Urinary bladder (tissue), 4 donors: Measurements from ENCODE around the gene SPOCK1. TPM values are rescaled to one million over a fixed set of nuclear protein-coding genes. Genes with fewer than 3 reads are reported as not detected.
"Not testable (repeated sequence)": the region's sequence is repeated elsewhere in the genome, so short reads cannot be mapped to it uniquely, and the experiment has no call there.

Experiments
- DNase-seq: peaks from one replicate; pipeline ENCODE4 v3.0.0-alpha.2; 2015; ENCODE audit errors: extremely low spot score
- H3K27ac ChIP-seq: one replicate; pipeline ENCODE4 v1.5.1; 2013; ENCODE audit warnings: low read depth, mild to moderate bottlenecking, moderate library complexity
- H3K36me3 ChIP-seq: one replicate; pipeline ENCODE4 v1.6.1; 2013; ENCODE audit warnings: mild to moderate bottlenecking, moderate library complexity; ENCODE audit not compliant: insufficient read depth
- H3K4me1 ChIP-seq: one replicate; pipeline ENCODE4 v1.6.1; 2013; ENCODE audit warnings: mild to moderate bottlenecking, moderate library complexity; ENCODE audit not compliant: insufficient read depth
- H3K4me3 ChIP-seq: one replicate; pipeline ENCODE4 v1.5.1; 2013; ENCODE audit warnings: low read depth, low read length
- WGBS: extraction: QIAGEN DNeasy Blood & Tissue Kit; methylation state at CpG from one replicate; pipeline ENCODE4 v1.1.7; 2013; 5-methylcytosine and 5-hydroxymethylcytosine counted together
- polyA plus RNA-seq: library from polyadenylated mRNA; stranded (reverse); fragments of 200-250 nt; gene quantifications from one replicate; pipeline ENCODE4 v1.2.3, GENCODE V29; 2013
- total RNA-seq: library from RNA; depleted of rRNA; stranded (reverse); fragments of >200 nt; gene quantifications from one replicate; pipeline ENCODE4 v1.2.3, GENCODE V29; 2014
- donor health status: healthy with polysubstance abuse.
- donor health status: healthy.

Gene SPOCK1
- total and polyA plus RNA-seq, 2 donors = 8.9 to 11.2 TPM

- no peak overlapping the region for H3K4me3 ChIP-seq
- DNase-seq = no peak
- no peaks in the 10 kb centered on the region for H3K4me1 ChIP-seq
- H3K27ac ChIP-seq = no peak overlapping the region
- H3K36me3 ChIP-seq = no peaks in the 10 kb centered on the region
- WGBS = 87% methylated on average over 2 of the region's 2 CpGs
Observed at GRCh38 chr5:137245438-137245837, 253.7 kb downstream of the SPOCK1 start.

DNA sequence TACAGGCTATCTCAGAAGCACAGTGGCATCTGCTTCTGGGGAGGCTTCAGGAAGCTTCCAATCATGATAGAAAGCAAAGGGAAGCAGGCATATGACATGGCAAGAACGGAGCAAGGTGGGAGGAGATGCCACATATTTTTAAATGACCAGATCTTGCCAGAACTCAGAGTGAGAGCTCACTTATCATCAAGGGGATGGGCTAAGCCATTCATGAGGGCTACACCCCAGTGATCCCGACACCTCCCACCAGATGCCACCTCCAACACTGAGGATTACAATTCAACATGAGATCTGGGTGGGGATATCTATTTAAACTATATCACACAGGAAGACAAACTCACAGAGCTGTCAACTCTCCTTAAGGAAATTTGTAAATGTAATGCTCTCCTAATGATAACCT, 258.8 kb downstream of the SPOCK1 start:
- WGBS = 88% methylated on average over 2 of the region's 2 CpGs
- Histone ChIP-seq H3K4me1 (no peaks in the 10 kb centered on the region), H3K4me3 (no peak overlapping the region), H3K36me3 (no peaks in the 10 kb centered on the region), H3K27ac (no peak overlapping the region)
- DNase-seq = no peak

GRCh38 chr5:137236849-137237507, 262.1 kb downstream of the SPOCK1 start:
- 92% methylated on average over 5 of the region's 5 CpGs for WGBS
- H3K27ac ChIP-seq = no peak overlapping the region
- no peaks in the 10 kb centered on the region for H3K36me3 ChIP-seq
- no peak overlapping the region for H3K4me3 ChIP-seq
- DNase-seq = no peak
- no peaks in the 10 kb centered on the region for H3K4me1 ChIP-seq

- DNase-seq = no peak
- 28% methylated on average over 2 of the region's 2 CpGs for WGBS
- Histone ChIP-seq H3K36me3 (no peaks in the 10 kb centered on the region), H3K4me1 (no peaks in the 10 kb centered on the region), H3K27ac (no peak overlapping the region), H3K4me3 (no peak overlapping the region)
Observed at GRCh38 chr5:137236252-137236651, 262.9 kb downstream of the SPOCK1 start.

GRCh38 chr5:137234973-137235943, 263.9 kb downstream of the SPOCK1 start:
- Histone ChIP-seq H3K4me1 (no peaks in the 10 kb centered on the region), H3K36me3 (no peaks in the 10 kb centered on the region), H3K27ac (no peak overlapping the region), H3K4me3 (no peak overlapping the region)
- no peak for DNase-seq
- 81% methylated on average over 10 of the region's 10 CpGs for WGBS

- no peak overlapping the region for H3K4me3 ChIP-seq
- no peak overlapping the region for H3K27ac ChIP-seq
- WGBS = 100% methylated on average over 1 of the region's 1 CpG
- no peaks in the 10 kb centered on the region for H3K4me1 ChIP-seq
- H3K36me3 ChIP-seq = no peaks in the 10 kb centered on the region
- DNase-seq = no peak
Observed at GRCh38 chr5:137233726-137234125, 265.4 kb downstream of the SPOCK1 start.

- not testable (repeated sequence) for H3K4me3 ChIP-seq, H3K27ac ChIP-seq, H3K36me3 ChIP-seq, DNase-seq, H3K4me1 ChIP-seq
- 81% methylated on average over 1 of the region's 1 CpG for WGBS
Observed at GRCh38 chr5:137233304-137233703, 265.8 kb downstream of the SPOCK1 start.

DNA sequence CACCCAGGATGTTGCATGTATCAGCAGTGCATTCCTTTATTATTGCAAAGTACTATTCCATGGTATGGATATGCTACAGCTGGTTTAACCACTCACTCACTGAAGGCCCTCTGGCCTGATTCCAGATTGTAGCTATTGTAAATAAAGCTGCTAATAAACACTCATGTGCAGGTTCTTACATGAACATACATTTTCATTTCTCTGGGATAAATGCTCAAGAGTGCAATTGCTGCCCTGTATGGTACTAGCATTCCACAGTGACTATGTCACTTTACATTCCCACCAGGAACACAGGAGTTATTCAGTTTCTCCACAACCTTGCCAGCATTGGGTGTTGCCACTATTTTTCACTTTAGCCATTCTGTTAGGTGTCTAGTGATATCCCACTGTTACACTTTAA, 267.6 kb downstream of the SPOCK1 start:
- H3K27ac ChIP-seq = no peak overlapping the region
- H3K4me1 ChIP-seq = no peaks in the 10 kb centered on the region
- H3K4me3 ChIP-seq = no peak overlapping the region
- H3K36me3 ChIP-seq = no peaks in the 10 kb centered on the region
- no peak for DNase-seq

DNA sequence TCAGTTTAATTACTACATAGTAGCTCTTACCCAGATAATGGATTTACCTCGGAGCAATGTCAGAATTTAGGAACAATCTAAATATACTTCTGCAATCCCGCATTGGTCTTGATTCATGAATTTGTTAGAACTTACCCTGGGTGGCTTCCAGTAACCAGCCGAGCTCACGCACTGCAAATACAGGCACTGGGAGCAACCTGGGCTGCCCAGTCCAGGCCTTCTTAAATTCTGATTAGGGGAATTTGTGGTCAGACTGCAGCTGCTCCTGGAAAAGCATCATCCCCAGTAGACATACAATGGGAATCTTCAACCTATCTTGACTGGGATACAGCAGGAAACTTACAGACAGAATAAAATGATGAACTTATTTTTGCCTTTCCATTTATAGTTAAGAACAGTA, 270.3 kb downstream of the SPOCK1 start:
- Histone ChIP-seq H3K27ac (no peak overlapping the region), H3K4me1 (no peaks in the 10 kb centered on the region), H3K36me3 (no peaks in the 10 kb centered on the region), H3K4me3 (no peak overlapping the region)
- 92% methylated on average over 4 of the region's 4 CpGs for WGBS
- DNase-seq = no peak

GRCh38 chr5:137226081-137226480, 273.0 kb downstream of the SPOCK1 start:
- no peak for DNase-seq
- WGBS = 72% methylated on average over 3 of the region's 3 CpGs
- Histone ChIP-seq H3K4me3 (no peak overlapping the region), H3K4me1 (no peaks in the 10 kb centered on the region), H3K27ac (no peak overlapping the region), H3K36me3 (no peaks in the 10 kb centered on the region)

DNA sequence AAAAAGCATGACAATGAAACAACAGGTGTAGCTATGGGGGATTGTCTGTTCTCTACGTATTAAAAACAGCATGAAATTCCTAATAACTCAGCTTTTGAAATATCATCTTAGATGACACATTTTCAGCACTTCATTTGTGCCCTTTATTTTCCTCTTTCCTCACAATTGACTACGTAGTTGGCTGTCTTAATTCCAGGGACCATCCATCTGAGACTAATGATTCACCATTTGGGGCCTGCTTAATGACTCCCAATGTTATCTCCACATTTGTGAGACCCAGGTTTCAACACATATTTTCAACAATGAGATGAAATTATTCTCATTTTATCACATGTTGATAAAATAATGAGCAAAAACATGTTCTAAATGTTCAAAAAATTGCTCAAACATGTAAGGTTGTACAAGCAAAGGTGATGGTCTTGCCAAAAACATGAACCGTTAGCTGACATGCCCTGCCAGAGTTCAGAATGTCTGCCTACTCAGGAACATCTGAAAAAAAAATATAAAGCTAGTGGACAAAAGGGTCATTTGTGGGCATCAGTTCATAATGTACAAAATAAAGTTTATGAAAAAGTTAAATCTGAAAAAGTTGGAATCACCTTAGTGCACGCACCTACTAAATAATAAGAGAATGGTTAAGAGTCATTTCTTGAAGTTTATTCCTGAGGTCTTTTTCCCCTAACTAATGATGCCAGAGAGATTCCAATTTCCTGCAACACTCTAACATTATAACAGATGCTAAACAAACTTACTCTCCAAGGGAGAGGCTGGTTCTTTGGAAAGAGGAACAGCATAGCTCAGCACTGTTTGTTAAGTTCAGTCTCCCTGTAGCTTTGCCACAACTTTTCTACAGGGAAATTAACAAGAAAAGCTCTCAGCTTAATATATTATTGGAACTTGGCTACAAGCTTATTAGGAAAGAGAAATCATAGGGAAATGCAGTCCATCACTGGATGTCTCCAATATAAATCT, 275.5 kb downstream of the SPOCK1 start:
- 84% methylated on average over 4 of the region's 4 CpGs for WGBS

GRCh38 chr5:137221943-137222342, 277.2 kb downstream of the SPOCK1 start:
- no peaks in the 10 kb centered on the region for H3K36me3 ChIP-seq
- WGBS = 42% methylated on average over 3 of the region's 3 CpGs
- no peaks in the 10 kb centered on the region for H3K4me1 ChIP-seq
- DNase-seq = no peak
- no peak overlapping the region for H3K4me3 ChIP-seq
- no peak overlapping the region for H3K27ac ChIP-seq

More for the DNA sequence above, 275.5 kb downstream of the SPOCK1 start:
- H3K27ac ChIP-seq = no peak overlapping the region
- H3K4me3 ChIP-seq = no peak overlapping the region
- no peaks in the 10 kb centered on the region for H3K4me1 ChIP-seq
- H3K36me3 ChIP-seq = no peaks in the 10 kb centered on the region
- no peak for DNase-seq

GRCh38 chr5:137220523-137220927, 278.6 kb downstream of the SPOCK1 start:
- Histone ChIP-seq H3K27ac (no peak overlapping the region), H3K4me3 (no peak overlapping the region), H3K4me1 (no peaks in the 10 kb centered on the region), H3K36me3 (no peaks in the 10 kb centered on the region)
- 68% methylated on average over 3 of the region's 3 CpGs for WGBS
- DNase-seq = no peak
